Sigmoid colon (tissue), 4 donors: ENCODE results near the gene SPRR2E.

ENCODE experiments used
- CTCF ChIP-seq, 4 experiments: fragments of 450-650 bp in 3 of 4; fragments of 200-600 bp in 1 of 4; IDR thresholded peaks; one replicate each; pipeline ENCODE4 v1.5.1; 2016 to 2019; ENCODE audit warnings: antibody characterized with exemption in 4 of 4, mild to moderate bottlenecking in 3 of 4, moderate library complexity in 2 of 4
- EP300 ChIP-seq, 4 donors: sonication (generic); formaldehyde crosslinking; IDR thresholded peaks; one replicate each; pipeline ENCODE4 v1.6.1; 2017; ENCODE audit warnings: antibody characterized with exemption in 4 of 4
- POLR2A ChIP-seq, 2 donors: fragments of 450-650 bp; IDR thresholded peaks; one replicate each; pipeline ENCODE4 v1.6.1; 2016; ENCODE audit warnings: antibody characterized with exemption in 2 of 2, mild to moderate bottlenecking in 2 of 2, moderate library complexity in 2 of 2

- no peak for TF ChIP-seq CTCF (IDR thresholded peaks at IDR 0.05)
- TF ChIP-seq POLR2A (IDR thresholded peaks at IDR 0.05) = no peak
- TF ChIP-seq EP300 (IDR thresholded peaks at IDR 0.05) = no peak
These were observed at the start of gene SPRR2E for GRCh38 chr1:153094426-153094825.
